Ovary (tissue), 9 donors: Measurements from ENCODE around the gene RPS6KA1. TPM values are rescaled to one million over a fixed set of nuclear protein-coding genes. Genes with fewer than 3 reads are reported as not detected.

Experiments
- DNase-seq, 5 donors: peaks; one replicate each; pipeline ENCODE4 v3.0.0-alpha.2; 2019 to 2020
- H3K27ac ChIP-seq, 2 donors: fragments of 200-600 bp; one replicate each; pipeline versions ENCODE4 v1.5.1 to v1.8.0; 2019 to 2022
- H3K27me3 ChIP-seq: fragments of 200-600 bp; one replicate; pipeline ENCODE4 v1.8.0; 2022
- H3K36me3 ChIP-seq: fragments of 200-600 bp; sonication (generic); one replicate; pipeline ENCODE4 v1.5.1; 2019
- H3K4me1 ChIP-seq: one replicate; pipeline ENCODE4 v1.8.1; 2013; ENCODE audit warnings: mild to moderate bottlenecking, moderate library complexity; ENCODE audit not compliant: insufficient read depth
- H3K4me3 ChIP-seq: fragments of 200-600 bp; sonication (generic); one replicate; pipeline ENCODE4 v1.5.1; 2017
- H3K9me3 ChIP-seq, 2 donors: fragments of 200-600 bp in 1 of 2; sonication (generic) in 1 of 2; one replicate each; pipeline versions ENCODE4 v1.5.1 to v1.8.1; 2013 to 2019; ENCODE audit warnings: mild to moderate bottlenecking in 1 of 2, moderate library complexity in 1 of 2
- CTCF ChIP-seq, 3 donors: fragments of 450-650 bp in 2 of 3; fragments of 200-600 bp in 1 of 3; IDR thresholded peaks; one replicate each; pipeline versions ENCODE4 v1.5.1 to v1.8.0; 2016 to 2022; ENCODE audit warnings: antibody characterized with exemption in 3 of 3, mild to moderate bottlenecking in 1 of 3
- EP300 ChIP-seq: sonication (generic); formaldehyde crosslinking; IDR thresholded peaks from one replicate; pipeline ENCODE4 v1.6.1; 2017; ENCODE audit warnings: antibody characterized with exemption
- POLR2A ChIP-seq: fragments of 450-650 bp; IDR thresholded peaks from one replicate; pipeline ENCODE4 v1.6.1; 2017; ENCODE audit warnings: antibody characterized with exemption, mild to moderate bottlenecking, moderate library complexity
- WGBS, 3 donors: extraction: QIAGEN DNeasy Blood & Tissue Kit in 1 of 3; methylation state at CpG; one replicate each; pipeline versions ENCODE4 v1.1.5 to v1.1.7; 2013 to 2017; 5-methylcytosine and 5-hydroxymethylcytosine counted together
- intact Hi-C, 4 donors: fragments of 100-400 bp; cut with DNase I; formaldehyde crosslinking; loops; one replicate each; pipeline versions ENCODE4 v1.11.0 to v1.15.1; 2022 to 2023
- polyA plus RNA-seq, 2 donors: library from polyadenylated mRNA; stranded (reverse); fragments of 200-250 nt in 1 of 2; fragments of 350-450 nt in 1 of 2; fragmentation: Illumina TruSeq in 1 of 2; extraction: RNeasy Lipid Tissue Mini Kit (QIAGEN cat#74804) in 1 of 2; gene quantifications; one replicate each; pipeline ENCODE4 v1.2.3, GENCODE V29; 2013 to 2014
- total RNA-seq, 7 donors: library from RNA; depleted of rRNA in 2 of 7; stranded (reverse); fragments of >200 nt in 2 of 7; fragmentation: NEBNext Ultra II Directional in 3 of 7; extraction: Animal tissue kit (Norgen Biotek cat#: 25700) in 3 of 7; gene quantifications; one replicate each; pipeline versions ENCODE4 v1.1.0 to v1.2.4, GENCODE V29; 2016 to 2023
- donor health status: DM: no; HTN: no; CAD: no; lungs with moderate emphysema.
- donor health status: DM: no; HTN: no; CAD: no.
- donor health status: Bipolar disorder and iron deficiency.
- donor health status: DM: yes; HTN: yes; CAD: no.
- donor health status: DM: no; HTN: no; CAD: no.
- donor health status: DM: yes; HTN: yes; CAD: no.

RPS6KA1 gene
- total and polyA plus RNA-seq, 9 donors: 2.2 to 18.8 (median 5.2) TPM

GRCh38 chr1:26516987-26517765, 12.4 kb upstream of the RPS6KA1 start:
- no peak for DNase-seq
- Histone ChIP-seq H3K4me3 (no peak overlapping the region), H3K9me3 (no peaks in the 10 kb centered on the region), H3K27ac (no peak overlapping the region), H3K36me3 (no peaks in the 10 kb centered on the region), H3K4me1 (no peaks in the 10 kb centered on the region), H3K27me3 (no peaks in the 10 kb centered on the region)
- WGBS, 3 donors: 78 to 80% (median 79%) methylated on average over 4 of the region's 4 CpGs
- intact Hi-C loops: no loop called here
- TF ChIP-seq POLR2A (no peak), CTCF (IDR thresholded peaks at IDR 0.05) (no peak), EP300 (no peak)

GRCh38 chr1:26517766-26518049, 11.9 kb upstream of the RPS6KA1 start:
- Histone ChIP-seq H3K36me3 (no peaks in the 10 kb centered on the region), H3K9me3 (no peaks in the 10 kb centered on the region), H3K4me1 (no peaks in the 10 kb centered on the region), H3K4me3 (no peak overlapping the region), H3K27ac (no peak overlapping the region), H3K27me3 (no peaks in the 10 kb centered on the region)
- no peak for DNase-seq
- 64 to 77% (median 75%) methylated on average over 1 of the region's 1 CpG for WGBS, 3 donors
- TF ChIP-seq CTCF (IDR thresholded peaks at IDR 0.05): no peak
- TF ChIP-seq EP300: no peak
- TF ChIP-seq POLR2A: no peak
- intact Hi-C loops: no loop called here

GRCh38 chr1:26518355-26518754, 11.2 kb upstream of the RPS6KA1 start:
- intact Hi-C loops: no loop called here
- DNase-seq: no peak
- no peak overlapping the region for H3K4me3 ChIP-seq
- H3K27me3 ChIP-seq: no peaks in the 10 kb centered on the region
- H3K9me3 ChIP-seq: no peaks in the 10 kb centered on the region
- no peak overlapping the region for H3K27ac ChIP-seq
- TF ChIP-seq CTCF (IDR thresholded peaks at IDR 0.05) (no peak), POLR2A (no peak)
- WGBS, 3 donors: 76 to 80% (median 77%) methylated on average over 6 of the region's 6 CpGs
- no peaks in the 10 kb centered on the region for H3K36me3 ChIP-seq
- H3K4me1 ChIP-seq: no peaks in the 10 kb centered on the region

- Histone ChIP-seq H3K27ac (no peak overlapping the region), H3K4me3 (no peak overlapping the region), H3K9me3 (no peaks in the 10 kb centered on the region), H3K27me3 (no peaks in the 10 kb centered on the region), H3K4me1 (no peaks in the 10 kb centered on the region), H3K36me3 (no peaks in the 10 kb centered on the region)
- 74 to 81% (median 78%) methylated on average over 5 of the region's 5 CpGs for WGBS, 3 donors
- intact Hi-C loops: no loop called here
- TF ChIP-seq CTCF (IDR thresholded peaks at IDR 0.05) (no peak), EP300 (no peak), POLR2A (no peak)
- no peak for DNase-seq
Observed at GRCh38 chr1:26520339-26520738, 9.2 kb upstream of the RPS6KA1 start.
